ENCODE data around the gene SRSF3.
"Not testable (repeated sequence)": the region's sequence is repeated elsewhere in the genome, so short reads cannot be mapped to it uniquely, and the experiment has no call there.

DNA sequence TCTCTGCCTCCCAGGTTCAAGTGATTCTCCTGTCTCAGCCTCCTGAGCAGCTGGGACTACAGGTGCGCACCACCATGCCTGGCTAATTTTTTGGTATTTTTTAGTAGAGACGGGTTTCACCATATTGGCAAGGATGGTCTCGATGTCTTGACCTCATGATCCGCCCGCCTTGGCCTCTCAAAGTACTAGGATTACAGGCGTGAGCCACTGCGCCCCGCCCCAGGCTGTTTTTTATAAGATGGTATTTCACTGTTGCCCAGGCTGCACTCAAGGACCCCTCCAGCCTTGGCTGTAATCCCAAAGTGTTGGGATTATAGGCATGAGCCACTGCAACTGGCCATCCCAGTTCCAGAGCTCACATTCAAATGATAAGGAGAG is 13.1 kb downstream of the SRSF3 start:
- not testable (repeated sequence) for TF ChIP-seq ZFP69B (tag by site-specific recombination; IDR thresholded peaks at IDR 0.05); ZNF529 (tag by site-specific recombination; IDR thresholded peaks at IDR 0.05; ENCODE audit: insufficient replicate concordance); KLF1 (tag by site-specific recombination; IDR thresholded peaks at IDR 0.05); ZNF121 (tag by site-specific recombination; IDR thresholded peaks at IDR 0.05); ZSCAN18 (tag by site-specific recombination; IDR thresholded peaks at IDR 0.05)
- TF ChIP-seq, protein P1, sequence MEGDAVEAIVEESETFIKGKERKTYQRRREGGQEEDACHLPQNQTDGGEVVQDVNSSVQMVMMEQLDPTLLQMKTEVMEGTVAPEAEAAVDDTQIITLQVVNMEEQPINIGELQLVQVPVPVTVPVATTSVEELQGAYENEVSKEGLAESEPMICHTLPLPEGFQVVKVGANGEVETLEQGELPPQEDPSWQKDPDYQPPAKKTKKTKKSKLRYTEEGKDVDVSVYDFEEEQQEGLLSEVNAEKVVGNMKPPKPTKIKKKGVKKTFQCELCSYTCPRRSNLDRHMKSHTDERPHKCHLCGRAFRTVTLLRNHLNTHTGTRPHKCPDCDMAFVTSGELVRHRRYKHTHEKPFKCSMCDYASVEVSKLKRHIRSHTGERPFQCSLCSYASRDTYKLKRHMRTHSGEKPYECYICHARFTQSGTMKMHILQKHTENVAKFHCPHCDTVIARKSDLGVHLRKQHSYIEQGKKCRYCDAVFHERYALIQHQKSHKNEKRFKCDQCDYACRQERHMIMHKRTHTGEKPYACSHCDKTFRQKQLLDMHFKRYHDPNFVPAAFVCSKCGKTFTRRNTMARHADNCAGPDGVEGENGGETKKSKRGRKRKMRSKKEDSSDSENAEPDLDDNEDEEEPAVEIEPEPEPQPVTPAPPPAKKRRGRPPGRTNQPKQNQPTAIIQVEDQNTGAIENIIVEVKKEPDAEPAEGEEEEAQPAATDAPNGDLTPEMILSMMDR (tag by site-specific recombination; IDR thresholded peaks at IDR 0.05), result not testable (repeated sequence)
